IPS-18c (cell line): ENCODE results near the gene PRDM4.

Source experiments
- H3K4me3 ChIP-seq: 2 replicates; pipeline ENCODE4 v1.7.0; 2013; ENCODE audit warnings: low read depth, mild to moderate bottlenecking, low read length, moderate library complexity; ENCODE audit not compliant: insufficient read depth
- H3K9me3 ChIP-seq: one replicate; pipeline ENCODE4 v1.6.1; 2013; ENCODE audit warnings: mild to moderate bottlenecking, low read length, moderate library complexity; ENCODE audit not compliant: control insufficient read depth, insufficient read depth

Gene PRDM4, protein sequence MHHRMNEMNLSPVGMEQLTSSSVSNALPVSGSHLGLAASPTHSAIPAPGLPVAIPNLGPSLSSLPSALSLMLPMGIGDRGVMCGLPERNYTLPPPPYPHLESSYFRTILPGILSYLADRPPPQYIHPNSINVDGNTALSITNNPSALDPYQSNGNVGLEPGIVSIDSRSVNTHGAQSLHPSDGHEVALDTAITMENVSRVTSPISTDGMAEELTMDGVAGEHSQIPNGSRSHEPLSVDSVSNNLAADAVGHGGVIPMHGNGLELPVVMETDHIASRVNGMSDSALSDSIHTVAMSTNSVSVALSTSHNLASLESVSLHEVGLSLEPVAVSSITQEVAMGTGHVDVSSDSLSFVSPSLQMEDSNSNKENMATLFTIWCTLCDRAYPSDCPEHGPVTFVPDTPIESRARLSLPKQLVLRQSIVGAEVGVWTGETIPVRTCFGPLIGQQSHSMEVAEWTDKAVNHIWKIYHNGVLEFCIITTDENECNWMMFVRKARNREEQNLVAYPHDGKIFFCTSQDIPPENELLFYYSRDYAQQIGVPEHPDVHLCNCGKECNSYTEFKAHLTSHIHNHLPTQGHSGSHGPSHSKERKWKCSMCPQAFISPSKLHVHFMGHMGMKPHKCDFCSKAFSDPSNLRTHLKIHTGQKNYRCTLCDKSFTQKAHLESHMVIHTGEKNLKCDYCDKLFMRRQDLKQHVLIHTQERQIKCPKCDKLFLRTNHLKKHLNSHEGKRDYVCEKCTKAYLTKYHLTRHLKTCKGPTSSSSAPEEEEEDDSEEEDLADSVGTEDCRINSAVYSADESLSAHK

DNA sequence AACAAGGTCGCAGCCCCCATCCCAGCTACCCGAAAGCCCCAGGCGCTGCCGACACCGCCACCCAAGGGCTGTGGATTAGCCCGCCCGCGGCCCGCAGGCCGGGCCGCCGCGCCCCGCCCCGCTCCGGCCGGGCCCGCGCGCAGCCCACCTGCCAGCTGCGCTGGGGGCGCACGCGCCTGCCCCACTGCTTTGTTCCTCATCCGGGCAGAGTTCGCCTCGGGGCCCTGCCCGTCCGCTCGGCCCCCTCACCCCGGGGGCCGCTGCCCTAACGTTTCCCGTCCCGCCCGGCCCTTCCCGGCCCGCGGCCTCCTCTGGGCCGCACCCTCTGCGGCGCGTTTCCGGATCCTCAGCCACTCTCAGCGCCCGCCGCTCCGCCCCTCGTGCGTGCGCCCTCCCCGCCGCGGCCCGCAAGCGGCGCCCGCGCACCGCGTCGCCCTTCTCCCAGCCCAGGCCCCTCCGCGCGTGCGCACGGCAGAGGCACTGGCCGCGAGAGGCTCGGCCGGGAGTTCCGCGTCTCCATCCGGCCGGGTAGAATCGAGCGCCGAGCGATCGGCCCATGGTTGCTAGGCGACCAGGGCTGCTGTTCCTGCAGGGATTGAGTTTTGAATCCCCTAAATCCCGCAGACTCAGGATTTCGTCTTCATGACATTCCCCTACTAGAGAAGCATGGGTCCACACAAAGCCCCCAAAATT, at the start of gene PRDM4:
TSS of gene PRDM4 (minus strand) at position 329 of the 693 bp plus-strand sequence. CDS start 622 bp downstream, outside the sequence.
- no peaks in the 10 kb centered on the region for H3K9me3 ChIP-seq

DNA sequence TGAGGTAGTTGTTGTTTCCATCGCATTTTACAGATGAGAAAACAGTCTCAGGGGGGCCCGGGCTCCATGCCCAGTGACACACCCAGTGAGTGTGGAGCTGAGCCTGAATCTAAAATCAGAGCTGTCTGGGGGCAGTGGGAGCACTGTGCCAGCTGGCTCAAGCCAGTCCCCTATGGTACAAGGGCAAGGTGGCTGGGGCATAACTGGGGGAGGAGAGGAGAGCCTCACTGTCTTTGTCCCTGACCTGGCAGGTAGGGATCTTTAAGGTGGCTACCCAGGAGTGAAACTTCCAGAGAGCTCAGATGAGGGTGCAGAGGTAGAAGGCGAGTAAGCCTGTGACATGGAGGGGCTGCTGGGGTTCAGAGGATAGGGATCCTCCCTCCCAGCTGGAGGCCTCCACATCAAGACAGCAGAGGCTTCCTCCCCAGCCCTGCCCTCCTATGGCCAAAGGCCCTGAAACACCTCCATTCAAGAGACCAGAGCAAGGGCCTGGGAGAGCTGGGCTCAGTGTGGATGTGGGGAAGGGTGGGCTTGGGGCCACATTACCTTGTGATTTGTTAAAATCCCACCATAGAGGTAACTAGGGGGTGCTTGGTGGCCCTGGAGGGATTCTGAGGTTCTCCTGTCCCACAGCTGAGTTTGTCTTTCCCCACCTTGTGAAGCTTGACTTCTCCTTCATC, 46.7 kb upstream of the PRDM4 start:
- H3K4me3 ChIP-seq: no peak overlapping the region

More for the DNA sequence above, at the start of gene PRDM4:
- peak within 1 kb of the TSS; percentile 86 for H3K4me3 ChIP-seq

DNA sequence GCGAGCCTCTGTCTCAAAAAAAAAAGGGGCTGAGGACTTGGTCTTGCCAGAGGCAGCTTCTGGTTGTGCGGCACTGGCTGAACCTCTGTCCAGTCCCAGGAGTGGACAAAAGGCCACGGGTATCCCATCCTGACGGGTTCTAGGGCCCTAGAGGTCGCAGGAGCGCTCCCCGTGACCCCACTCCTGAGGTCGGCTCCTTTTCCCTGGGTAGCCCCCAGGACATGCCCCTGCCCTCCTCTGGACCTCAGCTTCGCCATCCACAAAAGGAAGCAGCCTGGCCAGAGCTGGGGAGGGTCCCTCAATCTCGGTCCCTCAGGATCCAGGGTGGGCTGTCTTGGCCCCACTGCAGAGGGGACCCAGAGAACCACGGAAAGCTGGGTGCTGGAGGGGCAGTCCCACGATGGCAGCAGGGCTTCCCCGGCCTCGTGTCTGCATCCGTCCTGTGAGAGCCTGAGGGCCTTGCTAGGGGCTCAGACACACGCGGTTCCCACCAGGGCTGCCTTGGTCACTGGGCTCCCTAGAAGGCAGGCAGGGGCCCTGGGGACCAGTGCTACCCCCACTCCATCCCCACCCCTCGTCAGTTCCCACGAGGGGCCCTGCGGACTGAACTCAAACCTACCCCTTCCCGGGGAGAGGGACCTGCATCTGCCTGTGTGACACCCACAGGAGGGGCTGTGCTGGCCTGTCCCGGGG, 44.7 kb upstream of the PRDM4 start:
- H3K9me3 ChIP-seq: no peaks in the 10 kb centered on the region
- H3K4me3 ChIP-seq: no peak overlapping the region

More for the DNA sequence above, 46.7 kb upstream of the PRDM4 start:
- H3K9me3 ChIP-seq: no peaks in the 10 kb centered on the region

DNA sequence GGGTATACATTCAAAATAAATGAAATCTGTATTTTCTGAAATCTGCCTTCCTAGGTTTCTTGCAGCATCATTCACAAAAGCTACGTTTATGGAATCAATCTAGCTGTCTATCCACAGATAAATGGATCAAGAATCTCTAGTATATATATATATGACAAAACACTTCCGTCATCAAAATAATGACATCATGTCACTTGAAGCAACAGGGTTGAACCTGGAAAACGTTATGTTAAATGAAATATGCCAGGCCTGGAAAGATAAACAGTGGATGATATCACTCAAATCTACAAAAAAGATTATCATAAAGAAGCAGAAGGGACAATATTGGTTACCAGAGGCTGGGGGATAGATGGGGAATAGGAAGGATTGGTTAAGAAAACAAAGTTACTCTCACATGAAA, 42.2 kb upstream of the PRDM4 start:
- H3K4me3 ChIP-seq: no peak overlapping the region
- H3K9me3 ChIP-seq: no peaks in the 10 kb centered on the region

DNA sequence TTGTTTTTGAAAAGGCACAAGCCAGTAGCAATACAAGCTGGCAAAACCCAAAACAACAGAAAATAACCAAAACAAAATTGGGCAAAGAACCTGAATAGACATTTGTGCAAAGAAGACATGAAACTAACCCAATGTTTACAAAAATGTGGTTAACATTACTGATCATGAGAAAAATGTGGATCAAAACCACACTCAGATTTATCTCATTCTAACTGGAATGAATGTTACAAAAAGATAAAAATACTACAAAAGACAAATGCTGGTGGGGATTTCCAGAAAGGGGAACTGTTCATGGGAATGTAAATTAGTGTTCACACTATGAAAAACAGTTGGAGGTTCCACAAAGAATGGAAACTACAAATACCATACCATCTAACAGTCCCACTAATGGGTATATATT, 40.2 kb upstream of the PRDM4 start:
- H3K4me3 ChIP-seq: no peak overlapping the region
- no peaks in the 10 kb centered on the region for H3K9me3 ChIP-seq

DNA sequence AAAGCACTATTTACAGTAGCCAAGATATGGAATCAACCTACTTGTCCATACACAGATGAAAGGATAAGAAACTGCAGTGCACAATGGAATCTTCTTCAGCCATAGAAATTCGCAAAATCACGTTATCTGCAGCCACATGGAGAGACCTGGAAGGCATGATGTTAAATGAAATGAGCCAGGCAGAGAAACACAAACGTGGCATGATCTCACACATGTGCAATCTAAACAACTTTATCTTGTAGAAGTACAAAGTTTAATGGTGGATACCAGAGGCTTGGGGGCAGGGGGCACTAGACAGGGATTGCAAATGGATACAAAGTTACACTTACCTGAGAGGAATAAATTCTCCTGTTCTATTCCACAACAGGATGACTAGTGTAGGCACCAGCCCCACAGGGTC, 37.6 kb upstream of the PRDM4 start:
- no peak overlapping the region for H3K4me3 ChIP-seq
- H3K9me3 ChIP-seq: no peaks in the 10 kb centered on the region

DNA sequence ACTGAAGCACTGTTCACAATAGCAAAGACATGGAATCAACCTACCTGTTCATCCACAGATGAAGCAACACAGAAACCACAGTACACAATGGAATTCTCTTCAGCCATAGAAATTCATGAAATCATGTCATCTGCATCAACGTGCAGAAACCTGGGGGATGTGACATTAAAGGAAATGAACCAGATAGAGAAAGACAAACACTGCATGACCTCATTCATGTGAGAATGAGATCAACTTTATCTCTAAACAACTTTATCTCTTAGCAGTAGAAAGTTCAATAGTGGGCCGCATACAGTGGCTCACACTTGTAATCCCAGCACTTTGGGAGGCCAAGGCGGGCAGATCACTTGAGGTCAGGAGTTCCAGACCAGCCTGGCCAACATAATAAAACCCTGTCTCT, 33.5 kb upstream of the PRDM4 start:
- Histone ChIP-seq H3K4me3 (no peak overlapping the region), H3K9me3 (no peaks in the 10 kb centered on the region)

DNA sequence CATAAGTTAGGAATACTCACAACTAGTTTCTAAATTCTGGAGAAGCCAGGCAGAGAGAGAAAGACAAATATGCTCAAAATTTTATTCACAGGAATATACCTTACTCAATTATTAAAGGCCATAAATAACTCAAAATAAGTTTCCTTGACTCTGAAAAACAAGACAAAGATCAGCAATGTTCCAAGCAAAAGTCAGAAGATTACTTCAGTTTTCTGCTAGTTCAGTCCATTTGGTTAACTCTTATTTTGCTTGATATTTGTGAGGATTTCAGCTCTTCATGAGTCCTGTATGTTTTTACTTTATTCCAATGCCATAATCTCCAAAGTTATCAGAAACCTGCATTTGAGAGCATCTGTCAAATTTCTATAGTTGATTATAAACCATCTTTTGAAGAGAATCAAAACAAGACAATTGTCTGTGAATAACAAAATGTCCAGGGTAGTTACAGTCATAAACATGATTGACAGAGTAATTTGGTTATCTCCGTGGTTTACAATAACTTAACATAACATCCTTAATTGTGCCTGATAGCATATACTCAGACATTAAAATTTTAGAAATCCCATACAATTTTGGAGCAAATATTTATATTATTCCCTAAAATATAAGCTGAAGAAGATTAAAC, 30.6 kb upstream of the PRDM4 start:
- peaks cover 3% of the 10 kb centered on the region for H3K9me3 ChIP-seq

DNA sequence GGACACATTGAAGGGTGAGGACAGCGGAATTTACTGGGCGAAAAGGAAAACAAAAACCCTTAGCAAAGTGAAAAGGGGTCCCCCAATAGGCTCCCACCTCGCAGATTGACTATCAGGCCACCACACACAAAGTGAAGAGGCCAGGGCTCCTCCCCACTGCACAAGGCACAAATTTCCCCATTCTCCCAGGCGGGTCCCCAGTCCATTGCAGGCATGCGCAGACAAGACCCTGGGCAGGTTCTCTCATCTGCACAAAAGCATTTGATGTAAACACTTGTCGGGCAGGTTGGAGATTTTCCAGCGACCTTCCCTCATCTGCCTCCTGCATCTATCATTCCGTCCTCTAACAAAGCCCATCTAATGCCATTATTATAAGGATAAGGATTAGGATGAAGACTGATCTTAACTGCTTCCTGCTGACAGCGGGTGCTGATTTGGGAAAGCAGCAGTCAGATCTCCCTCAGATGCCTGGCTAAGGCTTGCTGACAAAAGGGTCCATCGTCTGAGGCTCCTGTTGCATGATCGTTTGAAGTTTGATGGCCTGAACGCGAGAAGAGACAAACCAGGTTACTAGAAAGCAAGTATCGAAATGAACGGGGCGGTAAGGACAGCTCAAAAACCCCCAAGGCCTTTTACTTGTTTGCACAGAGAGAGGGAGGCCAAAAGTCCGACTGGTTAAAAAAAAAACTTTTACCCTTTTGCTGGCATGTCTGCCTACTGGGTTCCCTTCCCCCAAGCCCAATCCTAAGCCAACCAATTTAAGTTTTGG, 27.9 kb upstream of the PRDM4 start:
- peaks cover 3% of the 10 kb centered on the region for H3K9me3 ChIP-seq
- H3K4me3 ChIP-seq: no peak overlapping the region

More for the DNA sequence above, 30.6 kb upstream of the PRDM4 start:
- no peak overlapping the region for H3K4me3 ChIP-seq

DNA sequence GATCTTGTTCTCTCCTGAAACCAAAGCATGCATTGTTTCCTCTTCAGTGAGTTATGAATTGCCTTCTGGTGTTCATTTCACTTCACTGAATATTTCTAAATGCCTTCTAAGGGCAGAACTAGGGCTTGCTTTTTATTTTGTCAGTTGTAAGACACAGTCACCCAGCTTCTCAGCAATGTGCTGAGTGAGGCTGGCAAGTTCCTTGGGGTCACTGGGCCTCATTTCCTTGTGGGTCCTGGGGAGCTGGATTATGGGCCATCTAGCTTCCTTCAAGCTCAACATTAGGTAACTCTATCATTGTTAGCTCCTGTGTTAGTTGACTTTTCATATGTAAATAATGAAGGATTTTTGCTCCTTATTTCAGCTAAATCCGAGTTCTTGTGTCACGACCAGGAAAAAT, 27.3 kb upstream of the PRDM4 start:
- H3K4me3 ChIP-seq: no peak overlapping the region
- peaks cover 3% of the 10 kb centered on the region for H3K9me3 ChIP-seq

DNA sequence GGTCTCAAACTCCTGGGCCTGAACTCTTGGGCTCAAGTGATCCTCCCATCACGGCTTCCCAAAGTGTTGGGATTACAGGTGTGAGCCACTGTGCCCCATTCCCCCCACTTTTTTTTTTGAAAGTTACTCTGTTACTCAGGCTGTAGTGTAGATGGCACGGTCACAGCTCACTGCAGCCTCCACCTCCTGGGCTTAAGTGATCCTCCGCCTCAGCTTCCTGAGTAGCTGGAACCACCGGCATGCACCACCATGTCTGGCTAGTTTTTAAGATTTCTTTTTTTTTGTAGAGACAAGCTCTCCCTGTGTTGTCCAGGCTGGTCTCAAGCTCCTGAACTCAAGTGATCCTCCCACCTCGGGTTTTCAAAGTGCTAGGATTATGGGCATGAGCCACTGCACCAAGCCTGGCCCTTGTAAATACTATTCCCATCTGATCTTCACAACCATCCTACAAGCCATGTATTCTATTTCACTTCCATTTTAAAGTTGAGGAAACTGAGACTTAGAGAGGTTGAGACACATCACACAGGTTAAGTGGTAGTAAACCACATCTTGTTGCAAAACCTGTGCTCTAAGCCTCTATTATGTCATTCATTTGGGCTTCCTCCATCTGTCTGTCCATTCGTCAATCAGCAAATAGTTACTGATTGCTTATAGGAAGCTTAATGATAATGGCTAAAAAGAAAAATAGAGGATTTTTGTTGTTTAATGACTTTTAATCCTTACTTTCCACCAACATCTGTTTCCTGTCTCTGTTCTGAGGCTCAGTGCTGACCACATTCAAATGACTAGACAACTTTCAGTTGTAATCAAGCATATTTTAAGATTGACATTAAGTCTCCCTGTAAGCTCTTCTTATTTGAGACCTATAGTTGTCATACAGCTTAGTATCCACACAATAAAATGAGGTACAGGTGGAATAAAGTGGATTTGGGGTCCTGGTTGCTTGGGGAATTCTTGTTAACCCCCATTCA, 22.8 kb upstream of the PRDM4 start:
- H3K9me3 ChIP-seq: no peaks in the 10 kb centered on the region
- H3K4me3 ChIP-seq: no peak overlapping the region

DNA sequence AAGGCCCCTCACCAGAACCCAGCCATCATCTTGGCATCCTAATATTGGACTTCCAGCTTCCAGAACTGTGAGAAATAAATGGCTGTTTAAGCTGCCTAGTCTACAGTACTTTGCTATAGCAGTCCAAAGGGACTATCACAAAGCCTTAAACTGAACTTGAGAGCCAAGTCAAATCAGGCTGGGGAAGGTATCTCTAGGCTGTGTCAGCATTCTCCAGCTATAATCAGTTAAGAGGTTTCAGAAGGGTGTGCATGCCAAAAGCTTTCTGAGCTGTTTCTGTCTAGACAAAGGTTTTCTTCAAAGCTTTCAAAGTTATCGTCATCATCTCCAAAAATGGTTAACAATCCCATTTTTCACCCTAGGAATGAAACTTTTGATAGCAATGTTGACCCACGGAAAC, 21.1 kb upstream of the PRDM4 start:
- Histone ChIP-seq H3K9me3 (no peaks in the 10 kb centered on the region), H3K4me3 (no peak overlapping the region)

DNA sequence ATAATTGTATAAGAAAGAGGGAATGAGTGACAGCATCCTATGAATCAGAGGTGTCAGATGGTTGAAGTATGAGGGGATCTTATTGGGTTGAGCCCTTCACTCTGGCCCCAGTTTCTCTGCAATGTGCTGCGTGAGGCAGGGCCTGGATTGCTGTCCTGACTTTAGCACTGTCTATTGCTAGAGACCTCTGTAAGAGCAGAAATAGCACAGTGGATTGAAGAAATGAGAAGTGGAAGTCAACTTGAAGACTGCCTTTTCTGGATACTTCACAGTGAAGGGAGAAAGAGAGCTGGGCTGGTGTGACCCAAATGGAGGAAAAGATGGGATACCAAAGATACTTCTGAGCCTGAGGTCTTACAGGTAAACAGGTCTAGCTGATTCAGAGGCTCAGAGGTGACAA, 19.4 kb upstream of the PRDM4 start:
- H3K9me3 ChIP-seq: no peaks in the 10 kb centered on the region
- H3K4me3 ChIP-seq: no peak overlapping the region

DNA sequence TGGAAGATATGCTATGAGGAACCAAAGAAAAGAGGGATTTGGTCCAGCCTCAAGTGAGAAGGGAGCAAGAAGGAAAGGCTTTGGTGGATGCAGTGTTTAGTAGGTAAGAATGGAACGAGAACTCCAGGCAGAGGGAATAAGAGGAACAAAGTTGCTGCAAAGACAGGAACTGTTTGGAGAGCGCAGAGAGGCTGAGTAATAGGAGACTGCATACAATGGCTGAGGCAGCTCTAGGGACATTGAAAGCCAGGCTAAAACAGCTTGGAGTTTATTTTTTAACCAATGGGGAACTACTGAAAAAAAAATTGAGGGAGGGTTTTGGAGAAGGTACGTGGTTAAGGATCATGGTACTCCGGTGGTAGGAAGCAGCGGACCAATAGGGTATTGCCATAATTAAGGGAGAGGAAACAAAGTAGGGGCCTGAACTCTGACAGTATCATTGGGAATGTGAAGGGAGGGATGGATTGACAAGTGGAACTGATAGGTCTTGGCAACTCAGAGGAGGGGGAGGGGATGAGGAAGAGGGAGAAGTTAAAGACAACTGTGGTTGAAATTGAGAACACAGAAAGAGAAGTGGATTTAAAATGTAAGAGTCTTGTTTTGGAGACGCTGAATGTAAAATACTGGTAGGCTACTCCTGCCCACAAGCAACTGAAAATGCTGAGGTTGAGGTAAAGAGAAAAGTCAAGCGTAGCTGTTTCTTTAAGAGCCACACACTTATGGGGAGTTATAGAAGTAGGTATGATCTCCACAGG, 18.3 kb upstream of the PRDM4 start:
- Histone ChIP-seq H3K9me3 (no peaks in the 10 kb centered on the region), H3K4me3 (no peak overlapping the region)
